ENCODE data around the gene CREB5.

Gene CREB5

DNA sequence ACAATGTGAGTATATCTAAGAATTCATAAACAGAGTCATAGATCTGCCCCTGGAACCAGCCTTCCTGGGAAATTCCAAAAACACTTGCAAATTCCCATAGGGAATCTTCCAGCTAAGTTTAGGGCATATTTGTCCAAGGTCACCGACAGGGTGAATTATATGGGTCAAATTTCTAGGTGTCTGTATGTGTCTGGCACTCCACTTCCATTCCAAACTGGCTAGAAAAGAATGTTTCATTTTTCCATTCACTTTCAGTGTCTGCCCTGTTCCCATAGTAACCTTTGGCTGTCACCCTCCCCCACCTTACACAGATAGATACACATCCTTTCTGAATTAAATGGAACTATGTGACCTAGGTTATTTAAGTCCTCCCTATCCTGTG lies 230.9 kb downstream of the CREB5 start:
- no peak for DNase-seq (ENCODE audit: low read depth in 2 of 2)

DNA sequence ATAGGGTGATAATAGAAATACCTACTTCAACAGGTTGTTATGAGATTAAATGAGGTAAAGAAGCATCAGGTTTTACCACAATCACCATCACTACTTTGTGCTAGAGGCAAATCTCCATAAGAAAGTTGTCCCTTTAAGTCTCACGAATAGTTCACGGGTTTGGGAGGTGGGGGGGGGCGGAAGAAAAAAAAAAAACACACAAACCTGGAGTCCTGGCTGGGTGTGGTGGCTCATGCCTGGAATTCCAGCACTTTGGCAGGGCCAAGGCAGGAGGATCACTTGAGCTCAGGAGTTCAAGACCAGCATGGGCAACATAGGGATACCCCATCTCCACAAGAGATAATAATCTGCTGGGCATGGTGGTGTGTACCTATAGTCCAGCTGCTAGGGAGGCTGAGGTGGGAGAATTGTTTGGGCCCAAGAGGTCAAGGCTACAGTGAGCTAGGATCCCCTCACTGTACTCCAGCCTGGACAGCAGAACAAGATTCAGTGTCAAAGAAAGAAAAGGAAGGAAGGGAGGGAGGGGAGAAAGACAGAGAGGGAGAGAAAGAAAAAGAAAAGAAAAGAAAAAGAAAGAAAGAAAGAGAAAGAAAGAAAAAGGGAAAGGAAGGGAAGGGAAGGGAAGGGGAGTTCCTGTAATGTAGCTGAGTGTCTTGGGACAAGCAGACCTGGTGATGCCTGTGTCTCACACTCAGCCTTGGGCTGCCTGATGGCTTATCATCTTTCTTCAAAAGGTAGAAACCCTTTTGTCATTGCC lies 231.4 kb downstream of the CREB5 start:
- DNase-seq (ENCODE audit: low read depth in 2 of 2) = no peak

DNA sequence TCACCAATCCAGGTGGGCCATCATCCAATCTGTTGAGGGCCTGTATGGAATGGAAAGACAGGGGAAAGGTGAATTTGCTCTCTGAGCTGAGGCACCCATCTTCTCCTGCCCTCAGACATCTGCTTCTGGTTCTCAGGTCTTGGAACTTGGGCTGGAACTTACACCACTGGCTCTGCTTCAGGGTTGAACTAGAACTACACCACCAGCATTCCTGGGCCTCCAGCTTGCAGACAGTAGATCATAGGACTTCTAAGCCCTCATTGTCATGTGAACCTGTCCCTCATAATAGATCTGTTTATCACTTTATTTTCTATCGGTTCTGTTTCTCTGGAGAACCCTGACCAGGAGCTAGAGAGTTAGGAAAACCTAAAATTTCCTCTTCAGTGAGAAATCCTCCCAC lies 233.5 kb downstream of the CREB5 start:
- DNase-seq (ENCODE audit: low read depth in 2 of 2) = no peak

DNA sequence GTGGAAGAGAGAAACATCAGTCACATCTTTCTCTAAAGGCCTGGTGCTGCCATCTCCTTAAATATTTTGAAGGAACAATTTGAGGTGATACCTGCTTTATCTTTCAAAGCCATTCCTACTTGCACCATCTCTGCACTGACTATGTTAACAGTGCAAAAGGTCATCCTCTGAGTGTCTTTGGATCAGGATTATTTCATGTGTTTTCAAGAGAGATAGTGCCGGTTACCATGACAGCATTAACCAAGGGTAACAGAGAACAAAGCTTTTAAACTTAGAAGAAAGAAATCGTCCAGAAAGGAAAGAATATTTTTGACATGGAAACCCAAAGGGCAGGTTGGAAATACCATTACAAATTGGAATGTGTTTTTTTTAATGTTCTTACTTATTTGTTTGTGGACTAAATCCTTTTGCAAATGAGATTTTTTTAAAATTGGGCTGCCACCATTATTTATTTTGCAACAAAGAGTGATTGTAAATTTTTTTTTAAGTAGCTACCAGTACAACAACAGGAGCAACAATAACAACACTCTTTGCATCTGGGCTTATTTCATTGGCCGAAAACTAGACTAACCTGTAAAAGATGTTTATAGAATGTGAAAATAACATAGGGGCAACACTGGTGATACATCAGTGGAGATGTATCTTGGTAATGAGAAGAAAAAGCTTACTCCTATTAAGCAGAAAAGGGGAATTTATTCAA lies 234.2 kb downstream of the CREB5 start:
- no peak for DNase-seq (ENCODE audit: low read depth in 2 of 2)

DNA sequence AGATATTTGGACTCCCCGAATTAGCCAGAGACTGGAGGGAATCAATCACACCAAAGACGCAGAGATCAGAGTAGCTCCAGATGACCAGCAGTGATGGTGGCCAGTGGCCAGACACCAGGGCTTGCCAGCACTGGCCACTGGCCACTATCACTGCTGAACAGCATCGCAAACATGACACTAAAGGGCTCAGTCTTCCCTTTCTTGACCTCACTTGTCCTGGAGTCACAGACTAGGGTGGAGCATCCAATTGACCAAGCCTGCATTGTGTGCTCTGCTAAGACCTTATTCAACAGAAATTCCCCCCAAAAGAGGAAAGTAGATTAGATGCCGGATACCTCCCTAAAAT lies 234.7 kb downstream of the CREB5 start:
- DNase-seq (ENCODE audit: low read depth in 2 of 2) = no peak

DNA sequence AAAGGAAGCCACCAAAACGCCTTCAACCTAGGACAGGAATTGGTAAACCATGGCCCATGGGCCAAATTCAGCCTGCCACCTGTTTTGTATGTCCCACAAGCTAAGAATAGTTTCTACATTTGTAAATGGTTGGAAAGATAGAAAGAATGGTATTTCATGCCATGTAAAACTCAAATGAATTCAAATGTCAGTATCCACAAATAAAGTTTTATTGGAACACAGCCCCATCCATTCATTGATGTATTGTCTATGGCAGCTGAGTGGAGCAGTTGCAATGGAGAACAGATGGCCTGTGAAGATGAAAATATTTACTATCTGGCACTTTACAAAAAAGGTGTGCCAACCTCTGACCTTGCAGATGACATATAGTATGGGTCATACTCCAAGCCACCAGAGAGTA lies 236.9 kb downstream of the CREB5 start:
- no peak for DNase-seq (ENCODE audit: low read depth in 2 of 2)

DNA sequence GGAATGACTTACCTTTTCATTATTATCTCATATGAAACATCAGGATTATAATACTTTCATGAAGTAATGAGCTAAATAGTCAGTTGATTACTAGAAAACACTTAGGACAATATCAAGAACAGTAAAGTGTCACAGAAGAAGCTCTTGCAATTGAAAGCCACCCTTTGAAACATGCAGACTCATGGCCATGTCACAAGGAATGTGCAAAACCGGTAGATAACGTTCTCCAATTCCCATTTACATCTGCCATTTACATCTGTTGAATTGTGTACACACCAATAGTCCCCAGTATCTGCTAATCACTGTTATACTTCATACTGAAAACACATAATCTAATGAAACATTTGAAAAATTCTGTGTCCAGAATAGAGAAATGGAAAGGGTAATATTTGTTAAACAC lies 237.5 kb downstream of the CREB5 start:
- no peak for DNase-seq (ENCODE audit: low read depth in 2 of 2)

DNA sequence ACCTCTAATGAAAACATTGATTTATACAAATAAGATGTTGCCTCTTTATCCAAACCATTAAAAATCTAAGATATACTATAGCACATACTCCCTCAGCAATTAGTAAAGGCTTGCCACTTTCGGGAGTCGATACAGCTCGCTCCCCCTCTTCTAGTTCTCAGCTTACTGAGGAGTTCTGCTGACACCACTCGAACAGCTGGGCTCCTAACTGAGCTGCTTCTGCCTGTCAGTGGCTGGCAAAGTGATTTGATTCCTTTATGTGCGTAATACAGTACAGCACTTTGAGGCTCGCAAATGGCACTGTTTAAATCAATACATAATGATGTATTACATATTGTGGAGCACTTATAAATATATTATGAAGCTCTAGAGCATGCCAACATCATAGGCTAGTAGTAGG lies 241.8 kb downstream of the CREB5 start:
- no peak for DNase-seq (ENCODE audit: low read depth in 2 of 2)

DNA sequence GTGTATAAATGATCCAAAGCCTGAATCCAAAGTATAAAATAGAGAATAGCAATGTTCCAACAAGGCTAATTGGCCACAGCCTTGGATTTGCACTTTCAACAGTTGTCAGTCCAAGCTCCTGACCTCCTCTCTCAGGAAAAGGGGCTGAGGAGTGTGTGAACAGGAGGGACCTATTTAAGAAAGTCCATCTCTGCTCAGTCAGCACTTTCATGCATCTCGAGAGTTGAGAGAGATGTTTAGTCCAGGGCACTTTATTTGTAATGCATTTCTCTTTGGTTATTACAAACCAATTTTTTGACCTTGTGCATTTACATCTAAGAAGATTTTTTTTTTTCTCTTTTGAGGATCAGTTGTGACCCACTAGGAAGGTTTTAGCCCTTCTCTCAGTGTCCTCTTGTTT lies 244.2 kb downstream of the CREB5 start:
- no peak for DNase-seq (ENCODE audit: low read depth in 2 of 2)

DNA sequence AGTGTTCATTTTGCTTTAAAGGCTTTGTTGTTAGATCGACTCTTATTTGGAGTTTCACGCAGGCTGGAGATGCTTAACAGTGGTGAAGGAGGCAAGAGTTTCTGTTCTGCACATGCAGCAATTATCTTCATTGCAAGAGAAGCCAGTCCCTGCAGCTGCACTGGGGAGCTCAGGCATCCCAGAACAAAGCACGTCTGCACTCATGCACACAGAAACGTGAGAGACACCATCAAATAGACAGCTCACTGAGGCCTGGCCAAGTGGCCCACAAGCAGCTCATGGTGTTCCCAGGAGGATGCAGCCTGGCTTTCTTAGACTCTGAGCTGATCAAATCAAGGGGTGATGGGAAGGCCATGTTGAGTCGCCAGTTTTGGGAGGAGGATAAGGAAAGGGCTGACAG lies 246.1 kb downstream of the CREB5 start:
- no peak for DNase-seq (ENCODE audit: low read depth in 2 of 2)

DNA sequence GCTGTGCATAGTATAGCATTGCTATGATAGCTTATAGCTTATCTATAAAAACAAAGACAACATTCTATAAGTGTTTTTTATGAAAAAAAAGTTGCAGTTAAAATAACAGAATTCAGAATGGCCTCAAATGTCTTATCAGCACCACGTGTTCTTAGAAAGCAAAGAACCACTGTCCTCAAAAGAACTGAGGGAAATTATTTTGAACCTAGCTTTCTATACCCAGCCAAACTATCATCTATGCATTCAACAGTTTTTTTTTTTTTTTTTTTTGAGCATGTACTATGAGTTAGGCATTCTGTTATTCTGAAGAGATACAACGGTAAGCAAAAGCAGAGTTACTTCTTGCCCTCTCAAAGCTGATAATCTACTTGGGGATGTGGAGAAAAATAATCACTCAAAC lies 247.8 kb downstream of the CREB5 start:
- no peak for DNase-seq (ENCODE audit: low read depth in 2 of 2)

DNA sequence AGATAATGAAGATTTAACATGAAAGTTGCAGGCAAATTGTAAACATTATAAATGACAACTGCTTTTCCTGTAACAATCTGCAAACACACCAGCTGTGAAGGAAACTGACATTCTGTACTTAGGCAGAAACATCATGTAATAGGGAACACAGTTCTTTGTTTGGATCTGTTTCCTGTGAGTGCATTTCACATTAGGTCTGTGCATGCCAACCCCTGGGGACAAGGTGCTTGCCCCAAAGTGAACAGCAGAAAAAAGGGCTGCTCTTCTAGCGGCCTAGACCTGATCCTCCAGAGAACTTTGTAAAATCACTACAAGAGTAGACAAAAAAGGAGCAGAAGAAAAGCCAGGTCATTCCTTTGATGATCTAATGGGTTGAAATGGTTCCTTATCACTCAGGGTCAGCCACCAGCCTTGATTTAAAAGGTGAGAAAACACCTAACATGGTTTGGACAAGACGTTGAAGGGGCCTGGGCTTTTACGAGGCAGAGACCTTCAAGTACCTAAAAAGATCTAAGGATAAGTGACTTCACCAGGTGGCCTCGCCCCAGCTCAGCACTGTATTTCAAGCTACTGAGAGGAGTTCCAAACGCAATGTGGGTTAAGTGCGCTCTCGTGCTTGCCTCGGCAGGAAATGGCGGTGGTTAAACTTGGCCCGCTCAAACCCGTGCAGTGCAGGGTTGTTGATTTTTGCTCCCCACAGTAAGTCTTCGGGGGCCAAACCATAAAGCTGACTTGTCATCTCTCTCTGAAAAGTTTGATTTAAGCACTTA lies 249.7 kb downstream of the CREB5 start:
- no peak for DNase-seq (ENCODE audit: low read depth in 2 of 2)

DNA sequence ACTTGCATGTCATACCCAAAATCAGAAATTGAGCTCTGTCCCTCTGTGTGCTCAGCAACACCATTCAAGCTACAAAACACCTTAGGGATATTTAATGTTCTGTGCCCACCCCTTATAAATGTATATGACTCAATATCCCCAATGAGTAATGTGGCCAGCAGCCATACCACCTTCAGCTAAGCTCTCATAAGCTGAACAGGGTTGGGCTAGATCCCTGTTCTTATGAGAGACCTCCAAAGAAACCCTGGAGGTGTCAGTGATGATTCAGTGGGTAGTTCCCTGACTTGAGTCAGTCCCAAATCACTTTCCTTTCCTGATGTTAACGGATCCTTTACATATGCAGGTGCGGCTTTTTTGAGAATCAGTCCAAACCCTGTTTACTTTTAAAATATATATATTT lies 253.8 kb downstream of the CREB5 start:
- DNase-seq (ENCODE audit: low read depth in 2 of 2) = no peak

DNA sequence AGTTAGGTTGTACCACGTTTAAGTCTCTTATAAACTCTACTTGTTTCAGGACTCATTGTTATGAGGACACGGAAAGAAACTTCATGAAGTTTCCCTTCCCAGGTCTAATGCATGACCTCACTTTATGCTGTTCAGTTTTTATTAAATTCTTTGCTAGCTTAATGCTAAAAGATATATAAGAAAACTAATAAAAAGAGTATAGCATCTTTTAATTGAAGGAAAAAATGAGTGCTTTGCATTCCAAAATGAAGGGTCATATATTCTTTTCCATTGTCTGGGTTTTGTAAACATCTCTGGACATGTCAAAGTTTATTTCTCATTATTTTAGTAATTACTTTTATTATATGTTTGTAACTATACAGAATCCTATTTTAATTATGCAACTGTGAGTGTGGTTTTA lies 255.8 kb downstream of the CREB5 start:
- DNase-seq (ENCODE audit: low read depth in 2 of 2) = no peak

DNA sequence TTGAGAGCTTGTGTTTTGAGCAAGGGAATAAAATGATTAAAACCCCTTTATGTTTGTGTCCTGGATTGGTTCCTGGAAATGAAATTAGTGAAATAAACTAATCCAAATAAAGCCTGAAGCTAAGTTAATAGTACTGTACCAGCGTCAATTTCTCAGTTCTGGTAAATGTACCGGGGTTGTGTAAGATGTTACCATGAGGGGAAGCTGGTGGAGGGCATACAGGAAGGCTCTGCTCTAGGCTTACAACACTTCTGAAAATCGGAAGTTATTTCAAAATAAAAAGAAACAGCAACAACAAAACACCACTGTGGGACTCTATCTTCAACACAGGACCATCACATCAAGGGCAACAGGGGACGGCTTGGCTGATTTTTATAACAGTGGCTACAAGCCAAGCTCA lies 257.0 kb downstream of the CREB5 start:
- DNase-seq (ENCODE audit: low read depth in 2 of 2) = no peak

DNA sequence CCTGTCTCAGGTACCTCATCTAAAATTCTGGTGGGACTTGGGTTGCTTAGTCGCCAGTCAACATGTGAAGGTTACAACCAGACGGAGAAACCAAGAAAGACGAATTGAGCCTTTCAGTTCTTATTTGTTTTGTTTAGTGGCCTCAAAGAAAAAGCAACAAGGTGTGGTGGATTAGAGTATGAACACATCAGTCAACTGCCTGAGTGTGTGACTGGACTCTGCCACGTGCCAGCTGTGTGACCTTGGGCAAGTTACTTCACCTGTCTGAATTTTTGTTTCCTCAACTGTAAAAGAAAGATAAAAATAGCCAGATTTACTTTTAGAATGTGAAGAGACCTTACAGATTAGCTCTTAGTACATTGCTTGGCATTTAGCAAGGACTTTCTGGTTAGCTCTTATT lies 259.2 kb downstream of the CREB5 start:
- no peak for DNase-seq (ENCODE audit: low read depth in 2 of 2)

DNA sequence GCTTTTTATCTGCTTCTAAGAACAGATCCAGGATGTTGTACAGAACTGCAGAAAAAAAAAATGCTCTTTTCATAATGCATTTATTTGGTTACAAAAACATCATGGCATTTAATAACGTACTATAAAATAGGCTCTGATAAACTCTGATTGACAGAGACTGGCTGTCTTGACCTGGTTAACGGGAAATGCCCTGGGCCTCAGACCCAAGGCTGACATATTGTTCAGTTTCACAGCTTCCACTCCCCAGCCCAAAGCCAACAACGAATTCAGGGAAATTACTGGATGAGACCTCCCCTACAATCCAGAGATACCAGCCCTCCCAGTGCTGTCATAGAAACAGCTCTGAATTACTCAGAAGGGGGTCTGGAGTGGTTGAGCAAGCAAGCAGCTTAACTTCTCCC lies 260.1 kb downstream of the CREB5 start:
- no peak for DNase-seq (ENCODE audit: low read depth in 2 of 2)

DNA sequence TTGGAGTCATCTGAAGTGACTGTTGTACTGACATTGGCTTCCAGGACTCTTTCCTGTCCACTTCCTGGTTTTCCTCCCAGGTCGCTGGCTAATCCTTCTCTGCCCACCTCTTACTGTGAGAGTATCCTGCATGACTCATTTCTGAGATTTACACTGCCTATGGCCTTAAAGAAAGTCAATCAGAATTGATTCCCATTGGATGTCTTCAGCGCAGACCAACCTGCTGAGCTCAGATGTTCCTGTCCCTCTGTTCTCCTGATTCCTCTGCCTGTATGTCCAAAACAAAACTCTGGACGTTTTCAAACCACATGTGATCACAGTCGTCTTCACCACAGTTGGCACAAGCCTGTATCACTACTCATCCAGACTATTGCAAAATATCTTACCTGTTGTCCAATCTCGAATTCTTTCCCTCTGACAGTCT lies 262.1 kb downstream of the CREB5 start:
- no peak for DNase-seq (ENCODE audit: low read depth in 2 of 2)

DNA sequence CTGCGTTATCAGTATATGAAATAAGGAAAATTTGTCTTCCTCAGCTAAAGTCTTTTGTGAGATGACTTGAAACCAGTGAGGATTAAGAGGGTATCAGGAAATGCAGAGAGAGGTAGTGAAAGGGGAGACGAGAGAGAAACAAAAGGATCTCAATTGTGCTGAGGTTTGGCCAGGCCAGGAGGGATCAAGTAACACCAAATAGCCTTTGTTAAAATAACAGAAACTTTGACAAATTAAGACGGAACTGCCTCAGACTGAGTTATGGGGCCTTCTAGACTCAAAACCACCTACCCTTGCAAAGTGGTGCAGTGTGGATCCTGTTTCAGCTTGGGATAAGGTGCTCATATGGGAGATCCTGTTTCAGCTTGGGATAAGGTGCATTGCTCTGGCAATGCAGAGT lies 263.1 kb downstream of the CREB5 start:
- no peak for DNase-seq (ENCODE audit: low read depth in 2 of 2)

DNA sequence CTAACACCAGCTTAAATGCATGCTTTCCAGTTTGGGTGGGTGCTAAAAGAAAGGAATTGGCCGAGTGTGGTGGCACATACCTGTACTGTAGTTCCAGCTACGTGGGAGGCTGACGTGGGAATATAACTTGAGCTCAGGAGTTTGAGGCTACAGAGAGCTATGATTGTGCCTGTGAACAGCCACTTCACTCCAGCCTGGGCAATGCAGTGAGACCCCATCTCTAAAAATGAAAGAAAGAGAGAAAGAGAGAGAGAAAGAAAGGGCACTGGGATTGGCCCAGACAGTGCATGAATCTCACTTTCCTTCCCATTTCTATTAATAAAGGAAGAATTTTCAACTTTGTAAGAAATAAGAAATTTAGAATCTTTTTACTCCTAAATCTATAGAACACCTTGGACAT lies 265.4 kb downstream of the CREB5 start:
- no peak for DNase-seq (ENCODE audit: low read depth in 2 of 2)

DNA sequence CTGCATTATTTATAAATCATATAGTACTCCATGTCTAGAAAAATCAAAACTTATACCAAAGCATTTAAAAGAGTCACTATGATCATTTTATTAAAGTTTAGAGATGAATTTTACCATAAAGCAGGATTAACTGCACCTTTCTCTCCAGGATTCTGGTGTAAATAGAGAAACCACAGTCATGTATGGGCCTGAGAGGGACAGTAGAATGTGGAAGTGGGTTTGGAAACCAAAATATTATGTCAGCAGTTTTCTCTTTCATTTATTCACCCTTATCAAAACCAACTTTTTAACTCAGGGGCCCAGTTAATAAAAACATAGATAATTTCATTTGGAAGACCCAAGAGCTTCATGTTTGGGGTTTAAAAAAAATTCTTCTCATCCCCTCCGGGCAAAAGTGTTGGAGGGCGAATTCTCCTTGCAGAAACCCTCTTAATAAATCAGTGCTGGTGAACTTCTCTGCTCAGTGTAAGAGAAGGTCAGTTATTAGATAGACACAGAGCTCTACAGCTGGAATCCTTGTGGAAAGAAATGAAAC lies 266.2 kb downstream of the CREB5 start:
- DNase-seq (ENCODE audit: low read depth in 2 of 2) = no peak

DNA sequence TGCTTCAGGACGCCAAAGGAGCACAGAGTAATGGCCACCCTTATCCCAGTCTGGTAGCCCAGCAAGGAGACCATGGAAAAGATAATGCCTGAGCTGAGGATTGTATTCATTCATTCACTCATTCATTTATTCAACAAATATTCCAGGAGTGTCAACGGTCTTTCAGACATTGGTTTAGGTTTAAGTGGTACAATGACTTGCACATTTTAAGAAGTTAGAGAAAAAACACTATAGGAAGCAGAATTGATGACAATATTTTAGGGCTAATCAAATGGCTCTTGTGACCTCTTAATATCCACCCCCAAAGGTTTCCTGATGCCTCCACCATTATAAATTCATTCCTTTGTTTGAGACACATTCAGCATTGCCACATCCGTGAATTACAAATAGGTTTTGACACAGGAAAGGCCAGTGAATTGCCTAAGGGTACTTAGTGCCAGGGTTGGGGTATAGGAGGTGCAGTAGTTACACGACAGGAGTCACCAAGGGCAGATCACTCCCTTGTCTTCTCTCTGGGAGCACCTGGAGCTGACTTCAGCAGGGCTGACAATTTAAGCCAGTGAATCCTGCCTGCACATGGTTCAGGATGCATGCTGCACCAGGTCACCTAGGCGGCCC lies 269.5 kb downstream of the CREB5 start:
- no peak for DNase-seq (ENCODE audit: low read depth in 2 of 2)
